Loucy (cell line): ENCODE data around the gene GRID2IP.

Source experiments
- EZH2phosphoT487 ChIP-seq: fragments of 200-600 bp; IDR thresholded peaks from 2 replicates; pipeline ENCODE4 v1.6.1; 2018; ENCODE audit warnings: antibody characterized with exemption, mild to moderate bottlenecking, moderate library complexity, borderline replicate concordance
- TF ChIP-seq, protein P1 (sequence below): fragments of 200-600 bp; sonication (generic); conservative IDR thresholded peaks from 2 replicates; pipeline ENCODE4 v1.5.1; 2014; ENCODE audit warnings: mild to moderate bottlenecking, antibody characterized with exemption, low read length

GRCh38 chr7:6460990-6461584, 90.2 kb downstream of the GRID2IP start:
- TF ChIP-seq, protein P1, sequence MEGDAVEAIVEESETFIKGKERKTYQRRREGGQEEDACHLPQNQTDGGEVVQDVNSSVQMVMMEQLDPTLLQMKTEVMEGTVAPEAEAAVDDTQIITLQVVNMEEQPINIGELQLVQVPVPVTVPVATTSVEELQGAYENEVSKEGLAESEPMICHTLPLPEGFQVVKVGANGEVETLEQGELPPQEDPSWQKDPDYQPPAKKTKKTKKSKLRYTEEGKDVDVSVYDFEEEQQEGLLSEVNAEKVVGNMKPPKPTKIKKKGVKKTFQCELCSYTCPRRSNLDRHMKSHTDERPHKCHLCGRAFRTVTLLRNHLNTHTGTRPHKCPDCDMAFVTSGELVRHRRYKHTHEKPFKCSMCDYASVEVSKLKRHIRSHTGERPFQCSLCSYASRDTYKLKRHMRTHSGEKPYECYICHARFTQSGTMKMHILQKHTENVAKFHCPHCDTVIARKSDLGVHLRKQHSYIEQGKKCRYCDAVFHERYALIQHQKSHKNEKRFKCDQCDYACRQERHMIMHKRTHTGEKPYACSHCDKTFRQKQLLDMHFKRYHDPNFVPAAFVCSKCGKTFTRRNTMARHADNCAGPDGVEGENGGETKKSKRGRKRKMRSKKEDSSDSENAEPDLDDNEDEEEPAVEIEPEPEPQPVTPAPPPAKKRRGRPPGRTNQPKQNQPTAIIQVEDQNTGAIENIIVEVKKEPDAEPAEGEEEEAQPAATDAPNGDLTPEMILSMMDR: no peak
- no peak for TF ChIP-seq EZH2phosphoT487
